HG03045 (cell line): ENCODE measurements around the gene RTN3.
"Not testable (repeated sequence)": the region's sequence is repeated elsewhere in the genome, so short reads cannot be mapped to it uniquely, and the experiment has no call there.

Experiments used
- ATAC-seq: cut with Tn5 transposase; IDR thresholded peaks from one replicate; pipeline ENCODE4 v1.9.1; 2021; ENCODE audit warnings: mild to moderate bottlenecking, moderate library complexity; ENCODE audit not compliant: unreplicated experiment

The RTN3 gene

GRCh38 chr11:63767565-63768236, 86.4 kb downstream of the RTN3 start:
- ATAC-seq: peak; percentile 15

- peak; percentile 44 for ATAC-seq
These were observed 87.1 kb downstream of the RTN3 start, which contains the start of gene ZFTA for GRCh38 chr11:63768237-63769041. ZFTA (minus strand) TSS chr11:63768775; CDS start chr11:63768622, 153 bp downstream.

GRCh38 chr11:63769042-63769713, 87.9 kb downstream of the RTN3 start:
- ATAC-seq: peak; percentile 41

DNA sequence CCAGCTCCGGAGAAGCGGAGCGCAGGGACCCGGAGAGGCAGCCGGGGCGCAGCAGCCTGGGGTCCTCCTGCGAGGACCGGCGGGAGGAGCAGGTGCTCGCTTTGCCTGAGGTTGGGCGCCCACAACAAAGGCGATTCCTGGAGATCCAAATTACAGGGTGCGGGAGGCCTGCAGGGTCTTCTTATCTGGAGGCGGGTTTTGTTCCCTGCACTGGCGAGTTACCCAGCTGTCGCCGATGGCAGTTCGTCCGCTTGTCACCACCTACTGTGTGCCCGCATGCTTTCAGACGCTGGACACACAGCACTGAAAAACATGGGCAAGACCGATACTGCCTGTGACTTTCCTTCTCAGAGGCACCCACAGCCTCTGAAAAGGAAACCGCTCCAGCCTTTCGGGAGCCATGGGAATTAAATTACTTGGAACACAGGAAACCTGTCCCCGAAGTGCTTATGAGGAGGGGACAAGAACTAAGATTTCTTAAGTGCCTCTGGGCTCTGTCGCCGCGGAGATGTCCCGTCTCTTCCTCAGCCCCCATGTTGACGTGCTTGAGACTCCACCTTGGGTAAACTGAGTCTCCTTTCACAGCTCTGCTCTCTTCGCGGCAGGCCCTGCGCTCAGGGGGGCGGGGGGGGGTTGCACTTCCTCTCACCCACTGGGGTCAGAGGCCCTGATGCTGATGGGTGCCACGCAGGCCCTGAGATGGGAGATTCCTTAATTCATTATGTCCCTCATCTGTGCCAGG, 88.6 kb downstream of the RTN3 start:
- ATAC-seq: no peak

DNA sequence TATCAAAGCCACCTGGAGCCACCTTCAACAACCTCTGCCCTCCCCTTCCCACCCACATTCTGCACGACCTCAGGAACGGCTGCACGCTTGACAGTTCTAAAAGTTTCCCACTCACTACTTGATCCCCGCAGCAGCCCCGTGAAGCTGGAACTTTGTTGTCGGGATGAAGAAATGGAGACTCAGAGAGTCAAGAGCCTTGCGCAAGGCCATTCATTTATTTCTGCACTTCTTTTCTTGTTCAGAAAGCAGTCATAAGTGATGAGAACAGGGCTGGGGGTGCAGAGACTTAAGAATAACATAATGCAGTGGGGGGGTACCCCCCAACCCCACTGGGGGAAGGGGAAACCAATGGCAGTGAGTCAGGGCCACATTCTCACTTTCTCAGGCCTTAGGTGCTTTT, 89.5 kb downstream of the RTN3 start:
- ATAC-seq: no peak

GRCh38 chr11:63771741-63772318, 90.5 kb downstream of the RTN3 start:
- ATAC-seq: not testable (repeated sequence)

GRCh38 chr11:63775191-63775590, 93.9 kb downstream of the RTN3 start:
- no peak for ATAC-seq

DNA sequence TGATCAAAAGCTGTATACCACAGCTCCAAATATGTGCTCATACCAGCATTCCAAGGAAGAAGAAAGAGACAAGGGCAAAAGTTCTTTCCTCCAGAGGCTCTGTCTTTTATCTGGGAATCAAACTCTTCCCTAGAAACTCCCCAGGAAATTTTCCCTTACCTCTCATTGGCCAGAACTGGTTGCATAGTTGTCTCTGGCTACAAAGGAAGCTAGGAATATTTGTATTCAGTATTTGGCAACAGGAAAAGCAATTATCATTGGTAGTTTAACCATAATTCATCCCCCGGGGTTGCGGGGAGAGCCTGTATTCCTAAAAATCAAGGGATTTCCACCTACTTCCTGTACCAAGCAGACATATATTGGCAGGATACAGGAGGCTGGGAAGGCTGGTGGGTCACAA, 97.7 kb downstream of the RTN3 start:
- no peak for ATAC-seq

DNA sequence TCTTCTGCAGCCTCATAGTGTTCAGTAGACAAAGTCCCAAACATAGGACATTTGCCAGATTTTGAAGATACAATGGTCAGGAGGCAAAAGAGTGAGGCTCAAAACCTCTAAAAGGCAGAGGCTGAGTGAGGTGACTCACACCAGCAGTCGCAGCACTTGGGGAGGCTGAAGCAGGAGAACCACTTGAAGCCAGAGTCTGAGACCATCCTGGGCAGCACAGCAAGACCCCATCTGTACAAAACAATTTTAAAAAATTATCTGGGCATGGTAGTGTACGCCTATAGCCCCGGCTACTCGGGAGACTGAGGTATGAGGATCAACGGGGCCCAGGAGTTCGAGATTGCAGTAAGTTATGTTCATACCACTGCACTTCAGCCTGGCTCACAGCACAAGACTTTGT, 101.4 kb downstream of the RTN3 start:
- ATAC-seq: no peak

- ATAC-seq: no peak
These were observed 102.8 kb downstream of the RTN3 start for GRCh38 chr11:63783925-63784592.

DNA sequence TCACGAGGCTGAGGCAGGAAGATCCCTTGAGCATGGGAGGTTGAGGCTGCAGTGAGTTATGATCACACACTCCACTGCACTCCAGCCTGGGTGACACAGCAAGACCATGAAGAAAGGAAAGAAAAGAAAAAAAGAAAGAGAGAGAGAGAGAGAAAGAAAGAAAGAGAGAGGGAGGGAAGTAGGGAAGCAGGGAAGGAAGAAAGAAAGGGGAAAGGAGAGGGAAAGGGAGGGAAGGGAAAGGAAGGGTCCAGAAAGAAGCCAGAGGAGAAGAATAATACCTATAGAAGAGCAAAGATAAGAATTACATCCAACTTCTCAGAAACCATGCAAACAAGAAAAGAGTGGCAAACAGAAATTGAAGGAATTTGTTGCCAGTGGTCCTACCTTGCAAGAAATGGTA, 104.5 kb downstream of the RTN3 start:
- no peak for ATAC-seq

GRCh38 chr11:63791495-63792167, 110.3 kb downstream of the RTN3 start:
- ATAC-seq: no peak

DNA sequence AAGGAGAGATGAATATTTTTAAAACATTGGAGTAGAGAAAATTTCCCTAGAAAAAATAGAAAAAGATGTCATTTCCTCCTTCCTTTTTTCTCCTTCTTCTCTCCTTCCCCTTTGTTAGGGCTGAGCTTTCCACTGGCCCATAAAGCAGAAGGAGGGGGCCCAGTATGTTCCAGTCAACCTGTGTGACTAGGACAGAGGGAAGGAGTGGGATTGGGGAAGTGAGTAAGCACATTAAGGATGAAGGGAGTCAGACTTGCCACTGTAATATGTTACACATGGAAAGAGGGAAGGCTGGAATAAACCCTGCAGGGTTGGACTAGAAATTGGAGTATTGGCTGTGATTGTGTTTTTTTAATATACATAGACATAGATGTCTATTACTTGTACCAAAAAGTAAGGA, 111.9 kb downstream of the RTN3 start:
- no peak for ATAC-seq

DNA sequence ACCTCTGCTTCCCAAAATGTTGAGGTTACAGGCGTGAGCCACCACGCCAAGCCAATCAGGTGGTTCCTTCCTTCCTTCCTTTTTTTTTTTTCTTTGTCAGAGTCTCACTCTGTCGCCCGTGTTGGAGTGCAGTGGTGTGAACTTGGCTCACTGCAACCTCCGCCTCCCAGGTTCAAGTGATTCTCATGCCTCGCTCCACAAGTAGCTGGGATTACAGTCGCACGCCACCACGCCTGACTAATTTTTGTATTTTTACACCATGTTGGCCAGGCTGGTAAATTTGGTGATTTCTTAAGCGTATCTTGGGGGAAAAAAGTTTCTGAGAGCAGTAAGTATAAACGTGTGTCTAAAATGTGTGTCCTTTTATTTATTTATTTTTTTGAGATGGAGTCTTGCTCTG, 113.8 kb downstream of the RTN3 start:
- ATAC-seq: no peak

DNA sequence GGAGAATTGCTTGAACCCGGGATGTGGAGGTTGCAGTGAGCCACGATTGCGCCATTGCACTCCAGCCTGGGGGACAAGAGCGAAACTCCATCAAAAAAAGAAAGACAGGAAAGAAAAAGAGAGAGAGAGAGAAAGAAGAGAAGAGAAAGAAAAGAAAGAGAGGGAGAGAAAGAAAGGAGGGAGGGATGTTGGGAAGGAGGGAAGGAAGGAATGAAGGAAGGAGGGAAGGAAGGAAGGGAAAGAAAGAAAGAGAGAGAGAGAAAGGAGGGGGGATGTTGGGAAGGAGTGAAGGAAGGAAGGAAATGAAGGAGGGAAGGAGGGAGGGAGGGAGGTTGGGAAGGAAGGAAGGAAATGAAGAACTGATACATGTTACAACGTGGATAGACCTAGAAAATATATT, 119.6 kb downstream of the RTN3 start:
- no peak for ATAC-seq

GRCh38 chr11:63802637-63803414, 121.5 kb downstream of the RTN3 start:
- ATAC-seq: no peak

- no peak for ATAC-seq
These were observed 123.0 kb downstream of the RTN3 start for GRCh38 chr11:63804259-63804658.

DNA sequence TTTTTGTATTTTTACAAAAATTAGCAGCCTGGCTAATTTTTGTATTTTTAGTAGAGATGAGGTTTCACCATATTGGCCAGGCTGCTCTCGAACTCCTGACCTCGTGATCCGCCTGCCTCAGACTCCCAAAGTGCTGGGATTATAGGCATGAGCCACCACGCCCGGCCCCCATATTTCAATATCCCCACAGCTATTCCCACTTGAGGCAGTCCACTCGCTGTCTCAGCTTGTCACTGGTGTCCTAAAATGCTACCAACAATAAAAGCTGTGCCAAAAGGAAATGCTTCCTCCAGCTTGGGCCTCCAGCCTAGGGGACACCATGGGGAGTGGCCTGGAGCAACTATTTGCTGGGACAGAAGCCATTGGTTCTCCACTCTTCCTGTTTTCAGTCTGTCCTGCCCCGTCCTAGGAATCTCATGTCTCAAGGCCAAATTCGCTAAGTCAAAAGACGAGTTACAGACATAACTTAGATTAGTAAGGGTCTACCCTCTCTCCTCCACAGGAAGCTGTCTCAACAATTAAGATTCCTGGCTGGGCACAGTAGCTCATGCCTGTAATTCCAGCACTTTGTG, 124.6 kb downstream of the RTN3 start:
- no peak for ATAC-seq
